Skeletal muscle tissue (tissue), 4 donors: ENCODE data around the gene RELCH. TPM values are rescaled to one million over a fixed set of nuclear protein-coding genes. Genes with fewer than 3 reads are reported as not detected.

Experiments used
- H3K27ac ChIP-seq: one replicate; pipeline ENCODE4 v1.7.0; 2013; ENCODE audit warnings: mild to moderate bottlenecking, low read depth, low read length, inconsistent platforms
- H3K27me3 ChIP-seq, 3 donors: one replicate each; pipeline ENCODE4 v1.7.0; 2013; ENCODE audit warnings: low read length in 3 of 3; ENCODE audit not compliant: control insufficient read depth in 3 of 3, insufficient read depth in 3 of 3
- H3K36me3 ChIP-seq, 3 donors: one replicate each; pipeline ENCODE4 v1.7.0; 2013; ENCODE audit warnings: low read length in 3 of 3; ENCODE audit not compliant: control insufficient read depth in 3 of 3, insufficient read depth in 3 of 3
- H3K4me1 ChIP-seq, 3 donors: one replicate each; pipeline ENCODE4 v1.7.0; 2013; ENCODE audit warnings: low read length in 3 of 3, mild to moderate bottlenecking in 3 of 3; ENCODE audit not compliant: control insufficient read depth in 3 of 3, insufficient read depth in 3 of 3
- H3K4me3 ChIP-seq, 3 donors: one replicate each; pipeline ENCODE4 v1.7.0; 2013; ENCODE audit warnings: low read length in 3 of 3
- H3K9ac ChIP-seq, 3 donors: one replicate each; pipeline ENCODE4 v1.7.0; 2013; ENCODE audit warnings: low read length in 3 of 3, mild to moderate bottlenecking in 3 of 3, moderate library complexity in 2 of 3, low read depth in 1 of 3
- H3K9me3 ChIP-seq, 3 donors: one replicate each; pipeline ENCODE4 v1.7.0; 2013; ENCODE audit warnings: low read length in 3 of 3; ENCODE audit not compliant: control insufficient read depth in 3 of 3
- total RNA-seq: library from RNA; depleted of rRNA; stranded (reverse); fragments of >200 nt; gene quantifications from one replicate; pipeline ENCODE4 v1.2.3, GENCODE V29; 2014
- donor health status: Osteomylitis.

Gene RELCH
- total RNA-seq, 1 donor from 2014 or later = 30.3 TPM

DNA sequence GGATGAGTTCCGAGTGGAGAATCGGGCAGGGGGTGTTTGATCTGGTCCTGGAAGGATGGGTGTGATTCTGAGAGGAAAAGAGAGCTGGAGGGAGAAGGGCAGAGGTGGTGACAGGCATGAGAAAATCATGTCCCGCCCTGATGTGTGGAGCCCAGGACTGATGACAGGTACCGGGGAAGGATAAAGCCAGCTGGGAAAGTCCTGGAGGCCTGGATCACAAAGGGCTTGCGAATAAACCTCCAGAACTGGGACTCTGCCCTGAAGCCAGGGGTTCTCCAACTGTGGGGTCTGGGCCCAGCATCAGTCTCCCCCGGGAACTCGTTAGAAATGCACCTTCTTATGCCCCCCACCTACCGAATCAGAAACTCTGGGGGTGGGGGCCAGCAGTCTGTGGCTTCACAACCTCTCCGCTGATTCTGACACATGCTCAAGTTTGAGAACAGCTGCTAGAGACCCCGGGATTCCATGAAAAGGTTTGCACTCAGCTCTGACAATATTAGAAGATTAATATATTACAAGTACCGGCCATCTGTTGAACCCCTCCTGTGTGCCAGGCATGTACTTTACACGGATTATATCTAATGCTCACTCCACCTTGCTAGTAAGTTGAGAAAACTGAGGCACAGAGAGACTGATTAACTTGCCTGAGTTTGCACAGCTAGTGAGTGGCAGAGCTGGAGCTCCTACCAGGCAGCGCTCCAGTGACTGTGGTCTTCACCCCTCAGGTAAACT lies 146.1 kb downstream of the RELCH start:
- H3K9me3 ChIP-seq = no peaks in the 10 kb centered on the region
- H3K4me3 ChIP-seq = no peak overlapping the region
- H3K27ac ChIP-seq = no peak overlapping the region
- no peaks in the 10 kb centered on the region for H3K36me3 ChIP-seq
- no peak overlapping the region for H3K9ac ChIP-seq
- peaks cover 0 to 4% (median 0%) of the 10 kb centered on the region in 3 donors for H3K4me1 ChIP-seq
- peaks cover 22 to 42% (median 28%) of the 10 kb centered on the region in 3 donors for H3K27me3 ChIP-seq

DNA sequence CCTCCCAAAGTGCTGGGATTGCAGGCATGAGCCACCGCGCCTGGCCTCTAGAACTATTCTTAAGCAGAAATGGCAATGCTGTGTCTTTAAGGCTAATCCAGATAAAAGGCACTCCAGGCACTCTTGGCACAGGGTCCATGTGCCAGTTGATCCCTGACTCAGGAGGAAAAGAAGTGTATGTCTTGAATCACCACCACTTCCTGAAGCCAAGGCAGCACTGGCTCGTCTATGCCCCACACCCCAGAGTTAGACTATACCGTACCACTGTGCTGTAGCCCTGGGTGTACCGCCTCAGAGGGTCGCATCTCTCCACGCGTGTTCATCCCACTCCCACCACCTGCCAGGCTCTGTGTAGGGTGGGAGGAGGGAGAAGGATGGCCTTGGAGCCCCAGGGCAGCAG lies 147.1 kb downstream of the RELCH start:
- Histone ChIP-seq H3K4me3 (no peak overlapping the region), H3K27me3 (peaks cover 15 to 36% (median 19%) of the 10 kb centered on the region in 3 donors), H3K27ac (no peak overlapping the region), H3K36me3 (no peaks in the 10 kb centered on the region), H3K9me3 (no peaks in the 10 kb centered on the region), H3K4me1 (peaks cover 0 to 4% (median 0%) of the 10 kb centered on the region in 3 donors), H3K9ac (no peak overlapping the region)

DNA sequence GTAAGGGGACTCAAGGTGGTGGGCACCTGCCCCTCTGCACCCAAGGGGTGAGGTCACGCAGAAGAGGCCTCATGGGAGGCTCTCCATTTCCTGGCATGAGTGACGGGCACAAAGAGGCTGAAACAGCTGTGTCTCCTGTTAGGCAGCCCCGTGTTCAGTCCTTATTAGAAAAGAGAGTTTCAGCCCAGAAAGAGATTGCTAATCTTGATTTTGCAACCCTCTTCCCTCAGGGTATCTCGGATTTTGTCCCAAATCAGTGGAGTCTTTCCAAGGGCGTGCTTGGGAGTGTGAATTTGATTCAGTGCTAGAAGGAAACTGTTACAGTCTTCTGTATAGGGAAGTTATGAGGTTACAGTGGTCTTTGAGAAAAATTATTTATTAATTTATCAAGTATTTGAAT lies 148.4 kb downstream of the RELCH start:
- Histone ChIP-seq H3K4me3 (no peak overlapping the region), H3K9me3 (no peaks in the 10 kb centered on the region), H3K27me3 (peaks cover 4 to 27% (median 11%) of the 10 kb centered on the region in 3 donors), H3K9ac (no peak overlapping the region), H3K36me3 (no peaks in the 10 kb centered on the region), H3K4me1 (no peaks in the 10 kb centered on the region), H3K27ac (no peak overlapping the region)

DNA sequence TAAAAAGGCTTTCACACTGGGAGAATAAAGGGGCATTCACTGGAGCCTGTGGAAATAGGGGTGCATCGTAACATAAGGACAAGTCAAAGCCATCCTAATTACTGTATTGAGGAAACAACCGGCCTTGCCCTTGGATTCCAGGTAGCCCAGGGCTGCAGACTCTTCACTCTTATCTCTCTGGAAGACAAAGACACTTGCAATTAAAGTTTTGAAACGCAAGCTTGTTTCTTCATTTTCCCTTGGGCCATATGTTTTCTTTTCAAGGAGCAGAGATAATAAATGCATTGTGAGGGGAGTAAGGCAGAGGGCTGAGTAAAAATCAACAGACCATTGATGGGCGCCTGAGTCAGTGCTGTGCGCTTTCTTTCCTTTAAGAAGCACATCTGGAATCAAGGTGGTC lies 149.6 kb downstream of the RELCH start:
- Histone ChIP-seq H3K27me3 (peaks cover 3 to 23% (median 11%) of the 10 kb centered on the region in 3 donors), H3K27ac (no peak overlapping the region), H3K4me3 (no peak overlapping the region), H3K4me1 (no peaks in the 10 kb centered on the region), H3K9me3 (no peaks in the 10 kb centered on the region), H3K36me3 (no peaks in the 10 kb centered on the region), H3K9ac (no peak overlapping the region)

DNA sequence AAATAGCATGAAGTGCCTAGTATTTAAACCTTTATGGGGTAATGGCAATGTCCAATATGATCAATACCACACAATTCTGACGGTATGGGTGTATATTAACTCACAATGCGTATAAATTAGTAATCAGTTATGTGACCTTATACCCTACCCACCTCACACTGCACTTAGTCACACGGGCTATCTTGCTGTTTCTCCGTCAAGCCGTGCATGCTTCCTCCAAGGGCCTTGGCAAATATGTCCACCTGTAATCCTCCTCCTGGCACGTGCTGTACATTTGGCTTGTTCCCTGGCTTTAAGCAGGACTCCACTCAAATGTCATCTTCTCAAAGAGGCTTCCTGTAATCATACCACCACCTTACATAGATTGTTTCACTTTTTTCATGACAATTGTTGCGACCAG lies 150.3 kb downstream of the RELCH start:
- Histone ChIP-seq H3K4me3 (no peak overlapping the region), H3K4me1 (no peaks in the 10 kb centered on the region), H3K27ac (no peak overlapping the region), H3K36me3 (no peaks in the 10 kb centered on the region), H3K9me3 (no peaks in the 10 kb centered on the region), H3K27me3 (peaks cover 3 to 16% (median 8%) of the 10 kb centered on the region in 3 donors), H3K9ac (no peak overlapping the region)

DNA sequence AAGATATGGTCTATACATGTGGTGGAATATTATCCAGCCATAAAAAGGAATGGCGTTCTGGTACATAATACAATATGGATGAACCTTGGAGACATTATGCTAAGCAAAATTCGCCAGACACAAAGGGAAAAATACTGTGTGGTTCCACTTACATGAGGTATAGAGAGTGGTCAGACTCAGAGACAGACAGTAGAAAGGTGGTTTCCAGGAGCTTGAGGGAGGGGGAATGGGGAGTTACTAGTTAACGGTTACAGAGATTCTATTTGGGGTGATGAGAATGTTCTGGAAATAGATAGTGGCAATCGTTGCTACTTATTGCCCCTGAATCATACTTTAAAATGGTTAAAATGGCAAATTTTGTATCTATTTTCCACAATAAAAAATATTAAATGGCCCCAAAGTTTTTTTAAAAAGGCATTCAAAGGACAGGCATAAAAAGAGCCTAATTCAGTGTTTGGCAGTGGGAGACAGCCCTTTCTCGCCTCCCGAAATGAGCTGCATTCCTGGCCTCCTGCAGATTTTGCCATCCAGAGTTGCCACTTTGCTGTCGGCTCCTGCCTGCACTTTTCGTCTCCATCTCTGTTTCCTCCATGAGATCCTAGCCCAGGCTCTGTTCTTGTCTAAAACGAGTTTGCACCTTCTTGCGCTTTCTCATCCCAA lies 151.5 kb downstream of the RELCH start:
- Histone ChIP-seq H3K27me3 (peaks cover 3 to 11% (median 8%) of the 10 kb centered on the region in 3 donors), H3K9me3 (no peaks in the 10 kb centered on the region)

DNA sequence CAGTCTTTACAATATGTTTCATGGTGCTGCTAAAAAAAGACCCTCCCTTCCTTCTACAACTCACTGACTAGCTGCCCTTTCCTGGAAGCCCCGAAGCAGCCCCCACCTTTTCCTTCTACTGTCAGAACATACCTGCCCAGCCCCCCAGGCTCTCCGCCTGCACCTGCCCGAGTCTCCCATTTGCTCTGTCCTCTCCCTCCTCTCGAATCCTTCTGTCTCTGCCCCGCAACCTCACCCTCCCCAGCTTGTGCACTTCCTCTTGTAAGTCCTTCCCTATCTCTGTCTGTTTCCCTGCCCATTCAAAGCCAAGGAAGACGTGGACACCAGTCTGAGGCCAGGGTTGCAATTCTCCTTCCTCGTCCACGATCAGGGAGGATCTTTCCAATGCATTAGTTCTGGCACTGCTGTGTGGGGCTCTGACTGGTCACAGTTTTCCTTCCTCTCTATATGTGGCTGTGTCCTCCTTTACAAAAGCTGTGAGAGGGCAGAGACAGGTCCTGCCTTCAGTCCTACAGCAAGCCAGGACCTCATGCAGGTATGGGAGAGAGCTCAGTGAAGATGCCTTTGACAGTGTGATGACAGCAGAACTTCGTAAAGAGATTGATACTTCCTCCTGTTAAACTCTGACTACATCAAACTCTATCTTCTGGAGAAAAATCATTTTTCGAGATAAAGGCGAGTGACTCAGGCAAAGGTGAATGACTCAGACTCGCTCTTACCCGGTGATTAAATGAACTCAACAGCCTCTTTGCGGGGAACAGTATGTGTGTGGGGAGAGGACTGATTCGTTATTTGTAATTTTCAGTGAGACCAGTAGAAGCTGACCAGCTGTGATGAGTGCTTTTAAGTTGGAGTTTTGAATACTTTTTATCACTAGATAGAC lies 152.3 kb downstream of the RELCH start:
- no peak overlapping the region for H3K27ac ChIP-seq
- no peaks in the 10 kb centered on the region for H3K36me3 ChIP-seq
- H3K4me3 ChIP-seq = no peak overlapping the region
- no peaks in the 10 kb centered on the region for H3K9me3 ChIP-seq
- no peaks in the 10 kb centered on the region for H3K4me1 ChIP-seq
- H3K27me3 ChIP-seq = peaks cover 3 to 9% (median 8%) of the 10 kb centered on the region in 3 donors
- no peak overlapping the region for H3K9ac ChIP-seq

More for the DNA sequence above, 151.5 kb downstream of the RELCH start:
- H3K9ac ChIP-seq = no peak overlapping the region
- no peak overlapping the region for H3K27ac ChIP-seq
- H3K4me1 ChIP-seq = no peaks in the 10 kb centered on the region
- H3K4me3 ChIP-seq = no peak overlapping the region
- no peaks in the 10 kb centered on the region for H3K36me3 ChIP-seq

DNA sequence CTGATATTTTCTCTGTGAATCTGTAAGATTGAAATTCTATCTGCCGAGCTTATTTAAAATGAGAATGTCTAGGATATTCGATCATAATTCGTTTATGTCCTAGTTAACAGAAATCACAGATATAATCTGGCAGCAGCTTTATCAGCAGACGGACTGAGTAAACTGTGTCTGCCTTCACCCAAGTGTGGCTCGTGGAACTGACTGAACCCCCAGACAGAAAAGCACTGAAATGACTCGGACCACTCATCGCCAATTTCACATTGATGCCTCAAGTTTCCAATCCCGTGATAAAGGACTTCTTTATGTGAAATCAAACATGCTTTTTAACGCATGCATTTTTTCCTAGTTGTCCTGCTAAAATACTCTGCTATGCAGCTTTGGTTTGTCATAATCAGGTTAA lies 153.9 kb downstream of the RELCH start:
- H3K4me1 ChIP-seq = peaks cover 0 to 6% (median 0%) of the 10 kb centered on the region in 3 donors
- no peak overlapping the region for H3K9ac ChIP-seq
- H3K4me3 ChIP-seq = no peak overlapping the region
- peaks cover 3 to 12% (median 7%) of the 10 kb centered on the region in 3 donors for H3K27me3 ChIP-seq
- H3K36me3 ChIP-seq = no peaks in the 10 kb centered on the region
- no peak overlapping the region for H3K27ac ChIP-seq
- no peaks in the 10 kb centered on the region for H3K9me3 ChIP-seq

DNA sequence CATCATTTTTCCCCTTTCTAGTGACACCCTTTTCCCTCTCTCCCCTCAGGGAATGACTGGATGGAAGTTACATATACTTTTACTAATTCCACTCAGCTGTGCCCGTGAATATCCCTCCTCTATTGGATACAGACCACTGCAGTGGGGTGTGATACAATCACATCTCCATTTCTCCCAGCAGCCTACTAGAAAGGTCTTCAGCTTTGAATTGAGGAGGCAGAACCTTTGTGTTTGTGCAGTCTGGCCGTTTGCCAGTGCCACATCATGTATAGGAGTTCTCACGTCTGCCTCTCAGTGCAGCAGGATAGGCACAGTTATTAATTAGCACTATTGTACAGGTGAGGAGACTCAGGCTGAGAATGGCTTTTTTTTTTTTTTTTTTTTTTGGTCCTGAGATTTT lies 154.4 kb downstream of the RELCH start:
- H3K4me1 ChIP-seq = peaks cover 0 to 6% (median 0%) of the 10 kb centered on the region in 3 donors
- H3K4me3 ChIP-seq = no peak overlapping the region
- no peaks in the 10 kb centered on the region for H3K9me3 ChIP-seq
- no peak overlapping the region for H3K9ac ChIP-seq
- no peak overlapping the region for H3K27ac ChIP-seq
- no peaks in the 10 kb centered on the region for H3K36me3 ChIP-seq
- peaks cover 3 to 12% (median 7%) of the 10 kb centered on the region in 3 donors for H3K27me3 ChIP-seq
